Uterus (tissue), 4 donors: Measurements from ENCODE around the gene TRIM37. TPM values are rescaled to one million over a fixed set of nuclear protein-coding genes. Genes with fewer than 3 reads are reported as not detected.
"Not testable (repeated sequence)": the region's sequence is repeated elsewhere in the genome, so short reads cannot be mapped to it uniquely, and the experiment has no call there.

ENCODE experiments used
- DNase-seq, 2 donors: peaks; one replicate each; pipeline ENCODE4 v3.0.0-alpha.2; 2019 to 2020
- H3K27ac ChIP-seq, 2 donors: fragments of 200-600 bp; sonication (generic); 1 replicate in 1 of 2; 2 replicates in 1 of 2; pipeline ENCODE4 v1.5.1; 2016 to 2018
- H3K27me3 ChIP-seq, 2 donors: fragments of 200-600 bp; sonication (generic); one replicate each; pipeline ENCODE4 v1.5.1; 2018 to 2019; ENCODE audit warnings: control low read depth in 1 of 2
- H3K36me3 ChIP-seq, 2 donors: fragments of 200-600 bp; sonication (generic); one replicate each; pipeline ENCODE4 v1.5.1; 2019; ENCODE audit warnings: control low read depth in 1 of 2
- H3K4me1 ChIP-seq, 2 donors: fragments of 200-600 bp; sonication (generic); one replicate each; pipeline ENCODE4 v1.5.1; 2018 to 2019; ENCODE audit warnings: control low read depth in 1 of 2
- H3K4me3 ChIP-seq, 2 donors: fragments of 200-600 bp; sonication (generic); 1 replicate in 1 of 2; 2 replicates in 1 of 2; pipeline ENCODE4 v1.5.1; 2018 to 2019; ENCODE audit warnings: mild to moderate bottlenecking in 1 of 2
- H3K9me3 ChIP-seq, 2 donors: fragments of 200-600 bp; sonication (generic); one replicate each; pipeline ENCODE4 v1.5.1; 2019; ENCODE audit warnings: control low read depth in 1 of 2
- POLR2A ChIP-seq, 2 donors: fragments of 450-650 bp; IDR thresholded peaks; one replicate each; pipeline ENCODE4 v1.6.1; 2016; ENCODE audit warnings: antibody characterized with exemption in 2 of 2, mild to moderate bottlenecking in 1 of 2, moderate library complexity in 1 of 2
- intact Hi-C: fragments of 100-400 bp; cut with DNase I; formaldehyde crosslinking; loops from one replicate; pipeline ENCODE4 v1.15.1; 2023; ENCODE audit warnings: low total_unique reads
- total RNA-seq, 4 donors: library from RNA; depleted of rRNA in 3 of 4; stranded (reverse); fragments of >200 nt in 3 of 4; gene quantifications; one replicate each; pipeline versions ENCODE4 v1.1.0 to v1.2.4, GENCODE V29; 2014 to 2023
- TF ChIP-seq, protein P1 (sequence below), 4 experiments: fragments of 200-600 bp in 2 of 4; fragments of 450-650 bp in 2 of 4; sonication (generic) in 2 of 4; IDR thresholded peaks; one replicate each; pipeline ENCODE4 v1.5.1; 2016 to 2019; ENCODE audit warnings: antibody characterized with exemption in 4 of 4, mild to moderate bottlenecking in 2 of 4, moderate library complexity in 1 of 4
- donor health status: DM: yes; HTN: yes; CAD: no.

Gene TRIM37
- total RNA-seq, 4 donors from 2014 or later, result 5.0 to 38.9 (median 21.4) TPM

DNA sequence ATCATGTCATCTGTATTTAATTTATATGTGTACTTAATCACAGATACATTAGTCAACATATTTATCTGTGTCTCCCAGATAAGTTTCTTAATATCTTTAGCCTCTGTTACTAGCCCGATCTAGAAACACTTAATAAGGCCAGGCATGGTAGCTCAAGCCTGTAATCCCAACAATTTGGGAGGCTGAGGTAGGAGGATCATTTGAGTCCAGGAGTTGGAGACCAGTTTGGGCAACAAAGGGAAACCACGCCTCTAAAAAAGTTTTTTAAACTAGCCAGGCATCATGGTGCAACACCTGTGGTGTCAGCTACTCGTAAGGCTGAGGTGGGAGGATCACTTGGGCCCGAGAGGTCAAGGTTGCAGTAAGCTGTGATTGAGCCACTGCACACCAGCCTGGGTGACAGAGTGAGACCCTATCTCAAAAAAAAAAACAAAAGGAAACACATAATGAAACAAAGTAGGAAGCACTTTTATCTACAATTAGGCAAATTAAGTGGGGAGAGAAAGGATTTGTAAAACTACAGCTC is 39.0 kb upstream of the TRIM37 start:
- DNase-seq, result no peak
- Histone ChIP-seq H3K4me3 (no peak overlapping the region), H3K27ac (no peak overlapping the region), H3K27me3 (no peaks in the 10 kb centered on the region), H3K4me1 (no peaks in the 10 kb centered on the region), H3K9me3 (no peaks in the 10 kb centered on the region), H3K36me3 (no peaks in the 10 kb centered on the region)
- no peak for TF ChIP-seq POLR2A (IDR thresholded peaks at IDR 0.05)
- TF ChIP-seq, protein P1, sequence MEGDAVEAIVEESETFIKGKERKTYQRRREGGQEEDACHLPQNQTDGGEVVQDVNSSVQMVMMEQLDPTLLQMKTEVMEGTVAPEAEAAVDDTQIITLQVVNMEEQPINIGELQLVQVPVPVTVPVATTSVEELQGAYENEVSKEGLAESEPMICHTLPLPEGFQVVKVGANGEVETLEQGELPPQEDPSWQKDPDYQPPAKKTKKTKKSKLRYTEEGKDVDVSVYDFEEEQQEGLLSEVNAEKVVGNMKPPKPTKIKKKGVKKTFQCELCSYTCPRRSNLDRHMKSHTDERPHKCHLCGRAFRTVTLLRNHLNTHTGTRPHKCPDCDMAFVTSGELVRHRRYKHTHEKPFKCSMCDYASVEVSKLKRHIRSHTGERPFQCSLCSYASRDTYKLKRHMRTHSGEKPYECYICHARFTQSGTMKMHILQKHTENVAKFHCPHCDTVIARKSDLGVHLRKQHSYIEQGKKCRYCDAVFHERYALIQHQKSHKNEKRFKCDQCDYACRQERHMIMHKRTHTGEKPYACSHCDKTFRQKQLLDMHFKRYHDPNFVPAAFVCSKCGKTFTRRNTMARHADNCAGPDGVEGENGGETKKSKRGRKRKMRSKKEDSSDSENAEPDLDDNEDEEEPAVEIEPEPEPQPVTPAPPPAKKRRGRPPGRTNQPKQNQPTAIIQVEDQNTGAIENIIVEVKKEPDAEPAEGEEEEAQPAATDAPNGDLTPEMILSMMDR (IDR thresholded peaks at IDR 0.05), result no peak
- intact Hi-C loops, result no loop called here

DNA sequence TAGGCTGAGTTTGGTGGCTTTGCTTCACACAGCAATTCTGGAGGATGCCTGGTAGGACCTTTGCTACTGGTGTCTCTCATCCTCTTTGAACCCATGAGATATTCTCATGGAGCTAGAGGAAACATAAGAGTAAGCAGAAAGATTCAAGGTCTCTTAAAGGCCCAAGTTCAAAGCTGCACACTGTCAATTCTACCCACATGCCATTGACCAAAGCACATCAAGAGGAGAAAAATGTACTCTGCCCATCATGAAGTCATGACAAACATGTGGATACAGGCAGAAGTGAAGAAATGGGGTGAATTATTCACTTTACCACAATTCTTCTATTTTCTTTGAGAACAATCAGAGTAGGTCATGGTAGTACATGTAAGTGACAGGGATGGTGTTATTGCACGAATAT is 35.2 kb upstream of the TRIM37 start:
- H3K4me3 ChIP-seq, result no peak overlapping the region
- H3K36me3 ChIP-seq, result no peaks in the 10 kb centered on the region
- no peaks in the 10 kb centered on the region for H3K27me3 ChIP-seq
- H3K9me3 ChIP-seq, result no peaks in the 10 kb centered on the region
- H3K4me1 ChIP-seq, result no peaks in the 10 kb centered on the region
- no peak overlapping the region for H3K27ac ChIP-seq
- DNase-seq, result no peak
- TF ChIP-seq, protein P1 (IDR thresholded peaks at IDR 0.05), result no peak
- TF ChIP-seq POLR2A (IDR thresholded peaks at IDR 0.05), result no peak
- intact Hi-C loops, result no loop called here

DNA sequence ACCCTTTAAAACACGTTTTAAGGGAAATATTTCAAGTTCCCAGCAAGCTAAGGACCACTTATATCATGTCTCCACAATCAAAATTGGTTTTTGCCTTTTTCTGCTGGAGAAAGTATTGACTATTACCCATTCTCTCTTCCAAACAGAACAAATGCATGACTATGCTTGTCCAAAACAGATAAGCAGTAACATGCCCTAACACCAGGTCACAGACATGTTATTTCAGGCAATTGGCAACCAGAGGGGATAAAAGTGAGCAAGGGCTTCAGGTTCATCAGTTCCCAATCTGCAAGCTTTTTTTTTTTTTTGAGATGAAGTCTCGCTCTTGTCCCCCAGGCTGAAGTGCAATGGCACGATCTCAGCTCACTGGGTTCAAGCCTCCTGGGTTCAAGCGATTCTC is 33.3 kb upstream of the TRIM37 start:
- Histone ChIP-seq H3K27ac (no peak overlapping the region), H3K9me3 (no peaks in the 10 kb centered on the region), H3K4me1 (no peaks in the 10 kb centered on the region), H3K27me3 (no peaks in the 10 kb centered on the region), H3K36me3 (no peaks in the 10 kb centered on the region), H3K4me3 (no peak overlapping the region)
- TF ChIP-seq, protein P1 (IDR thresholded peaks at IDR 0.05), result no peak
- TF ChIP-seq POLR2A (IDR thresholded peaks at IDR 0.05), result no peak
- intact Hi-C loops, result no loop called here
- no peak for DNase-seq

DNA sequence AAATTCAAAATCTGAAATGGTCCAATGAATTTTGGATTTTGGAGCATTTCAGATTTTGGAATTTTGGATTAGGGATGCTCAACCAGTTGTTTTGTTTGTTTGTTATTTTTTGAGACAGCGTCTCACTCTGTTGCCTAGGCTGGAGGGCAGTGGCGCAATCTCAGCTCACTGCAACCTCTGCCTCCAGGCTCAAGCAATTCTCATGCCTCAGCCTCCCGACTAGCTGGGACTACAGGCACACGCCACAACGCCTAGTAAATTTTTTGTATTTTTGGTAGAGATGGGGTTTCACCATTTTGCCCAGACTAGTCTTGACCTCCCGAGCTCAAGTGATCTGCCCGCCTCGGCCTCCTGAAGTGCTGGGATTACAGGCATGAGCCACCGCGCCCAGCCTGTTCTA is 31.7 kb upstream of the TRIM37 start:
- H3K4me3 ChIP-seq, H3K27me3 ChIP-seq, H3K36me3 ChIP-seq, H3K9me3 ChIP-seq, DNase-seq, intact Hi-C loops, H3K27ac ChIP-seq, H3K4me1 ChIP-seq: not testable (repeated sequence)

DNA sequence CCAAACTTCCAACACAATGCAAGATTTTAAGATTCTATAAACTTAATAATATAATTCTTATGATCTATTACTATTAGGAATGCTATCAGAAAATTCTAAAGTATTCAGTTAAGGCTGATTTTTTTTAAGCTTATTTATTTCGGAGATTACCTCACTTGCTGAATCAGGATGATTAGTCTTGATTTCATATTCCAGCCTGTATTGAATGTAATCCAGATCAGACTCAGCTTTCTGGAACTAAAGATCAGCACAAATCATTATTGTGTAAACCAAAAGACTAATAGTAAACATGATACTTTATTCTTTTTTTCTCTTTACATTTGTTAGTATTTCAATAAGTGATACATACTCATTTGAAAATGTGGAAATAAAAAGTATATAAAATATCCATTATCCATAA is 24.5 kb upstream of the TRIM37 start:
- H3K27me3 ChIP-seq, result no peaks in the 10 kb centered on the region
- no peaks in the 10 kb centered on the region for H3K9me3 ChIP-seq
- no peak for DNase-seq
- intact Hi-C loops, result no loop called here
- H3K36me3 ChIP-seq, result no peaks in the 10 kb centered on the region
- TF ChIP-seq, protein P1 (IDR thresholded peaks at IDR 0.05), result no peak
- no peak for TF ChIP-seq POLR2A (IDR thresholded peaks at IDR 0.05)
- H3K27ac ChIP-seq, result no peak overlapping the region
- no peak overlapping the region for H3K4me3 ChIP-seq
- no peaks in the 10 kb centered on the region for H3K4me1 ChIP-seq

DNA sequence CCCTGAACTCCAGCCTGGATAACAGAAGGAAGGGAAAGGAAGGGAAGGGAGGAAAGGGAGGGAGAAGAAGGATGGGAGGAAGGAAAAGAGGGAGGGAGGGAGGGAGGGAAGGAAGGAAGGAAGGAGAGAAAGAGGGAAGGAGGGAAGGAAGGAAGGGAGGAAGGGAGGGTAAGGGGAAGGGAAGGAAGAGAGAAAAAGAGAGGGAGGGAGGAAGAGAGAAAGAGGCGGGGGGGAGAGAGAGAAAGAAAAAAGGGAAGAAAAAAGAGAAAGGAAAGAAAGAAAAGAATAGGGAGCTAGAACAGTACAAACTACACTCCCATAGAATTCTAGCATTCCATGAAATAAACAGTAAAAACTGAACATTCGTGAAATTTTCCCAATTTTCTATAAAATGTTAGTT is 23.1 kb upstream of the TRIM37 start:
- H3K4me3 ChIP-seq, result no peak overlapping the region
- H3K4me1 ChIP-seq, result no peaks in the 10 kb centered on the region
- H3K27me3 ChIP-seq, result no peaks in the 10 kb centered on the region
- no peaks in the 10 kb centered on the region for H3K36me3 ChIP-seq
- no peaks in the 10 kb centered on the region for H3K9me3 ChIP-seq
- TF ChIP-seq POLR2A (IDR thresholded peaks at IDR 0.05), result no peak
- TF ChIP-seq, protein P1 (IDR thresholded peaks at IDR 0.05), result no peak
- H3K27ac ChIP-seq, result no peak overlapping the region
- intact Hi-C loops, result no loop called here
- DNase-seq, result no peak
